ENCODE measurements around the gene PEX5. TPM values are rescaled to one million over a fixed set of nuclear protein-coding genes. Genes with fewer than 3 reads are reported as not detected.

PEX5 gene
- total and polyA plus RNA-seq, 2 experiments from 2014 or later, result 7.5 to 72.0 TPM

- H3K4me3 Mint-ChIP-seq, result no peak overlapping the region
These were observed 32.1 kb upstream of the PEX5 start for GRCh38 chr12:7157391-7157790.

More at GRCh38 chr12:7157391-7157790, 32.1 kb upstream of the PEX5 start:
- Mint-ChIP-seq H3K4me1 (no peaks in the 10 kb centered on the region; the same call in 2 of the 3 replicates), H3K9me3 (no peaks in the 10 kb centered on the region; the same call in 2 of the 3 replicates), H3K36me3 (ENCODE audit: low read depth) (no peaks in the 10 kb centered on the region; the same call in 2 of the 3 replicates), H3K27ac (peak overlapping the region; percentile 37), H3K27me3 (ENCODE audit: insufficient read depth, low read depth, poor library complexity) (peaks cover 3% of the 10 kb centered on the region)
- Histone ChIP-seq H3K9me2 (ENCODE audit: insufficient read depth) (no peaks in the 10 kb centered on the region), H3K27ac (ENCODE audit: low read depth) (no peak overlapping the region), H3K79me2 (replicated peaks; ENCODE audit: insufficient read depth) (no peaks in the 10 kb centered on the region), H2AFZ (no peak overlapping the region), H3F3A (replicated peaks; ENCODE audit: low read depth) (no peaks in the 10 kb centered on the region), H3K36me3 (ENCODE audit: insufficient read depth) (no peaks in the 10 kb centered on the region), H4K20me1 (replicated peaks; ENCODE audit: insufficient read depth) (no peaks in the 10 kb centered on the region), H3K4me3 (no peak overlapping the region), H3K4me2 (no peak overlapping the region), H3K4me1 (ENCODE audit: insufficient read depth) (no peaks in the 10 kb centered on the region), H3K27me3 (ENCODE audit: insufficient read depth) (no peaks in the 10 kb centered on the region)
- no peak for DNase-seq (ENCODE audit: low spot score)
- TF ChIP-seq EZH2phosphoT487 (IDR thresholded peaks at IDR 0.05; ENCODE audit: unreplicated experiment), result no peak
- TF ChIP-seq REST (IDR thresholded peaks at IDR 0.05; ENCODE audit: unreplicated experiment), result no peak
- no peak for TF ChIP-seq CTCF (conservative IDR thresholded peaks at IDR 0.05; ENCODE audit: low read depth in 2 of 2)
- no peak for TF ChIP-seq STAT1 (IDR thresholded peaks at IDR 0.05; ENCODE audit: unreplicated experiment)
- no peak for TF ChIP-seq ZNF114 (CRISPR knock-in tag; IDR thresholded peaks at IDR 0.05)
- TF ChIP-seq ZNF331 (CRISPR knock-in tag; IDR thresholded peaks at IDR 0.05; ENCODE audit: low read depth), result no peak
- TF ChIP-seq POLR2AphosphoS5 (IDR thresholded peaks at IDR 0.05; ENCODE audit: low read depth), result no peak
- TF ChIP-seq EZH2 (IDR thresholded peaks at IDR 0.05; ENCODE audit: low read depth, unreplicated experiment), result no peak
- TF ChIP-seq JUNB (IDR thresholded peaks at IDR 0.05; ENCODE audit: unreplicated experiment), result no peak
- TF ChIP-seq NANOG (IDR thresholded peaks at IDR 0.05; ENCODE audit: borderline replicate concordance), result no peak
- TF ChIP-seq CREB1 (CRISPR knock-in tag; IDR thresholded peaks at IDR 0.05; ENCODE audit: low read depth), result no peak
- TF ChIP-seq, protein P1, sequence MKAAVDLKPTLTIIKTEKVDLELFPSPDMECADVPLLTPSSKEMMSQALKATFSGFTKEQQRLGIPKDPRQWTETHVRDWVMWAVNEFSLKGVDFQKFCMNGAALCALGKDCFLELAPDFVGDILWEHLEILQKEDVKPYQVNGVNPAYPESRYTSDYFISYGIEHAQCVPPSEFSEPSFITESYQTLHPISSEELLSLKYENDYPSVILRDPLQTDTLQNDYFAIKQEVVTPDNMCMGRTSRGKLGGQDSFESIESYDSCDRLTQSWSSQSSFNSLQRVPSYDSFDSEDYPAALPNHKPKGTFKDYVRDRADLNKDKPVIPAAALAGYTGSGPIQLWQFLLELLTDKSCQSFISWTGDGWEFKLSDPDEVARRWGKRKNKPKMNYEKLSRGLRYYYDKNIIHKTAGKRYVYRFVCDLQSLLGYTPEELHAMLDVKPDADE (IDR thresholded peaks at IDR 0.05), result no peak
- no peak for TF ChIP-seq ZNF462 (CRISPR knock-in tag; IDR thresholded peaks at IDR 0.05)
- no peak for ATAC-seq
